ENCODE results near the gene FOXP1. TPM values are rescaled to one million over a fixed set of nuclear protein-coding genes. Genes with fewer than 3 reads are reported as not detected.

FOXP1 gene
- total and polyA plus RNA-seq, 7 experiments from 2014 or later, result 104 to 537 (median 444) TPM

DNA sequence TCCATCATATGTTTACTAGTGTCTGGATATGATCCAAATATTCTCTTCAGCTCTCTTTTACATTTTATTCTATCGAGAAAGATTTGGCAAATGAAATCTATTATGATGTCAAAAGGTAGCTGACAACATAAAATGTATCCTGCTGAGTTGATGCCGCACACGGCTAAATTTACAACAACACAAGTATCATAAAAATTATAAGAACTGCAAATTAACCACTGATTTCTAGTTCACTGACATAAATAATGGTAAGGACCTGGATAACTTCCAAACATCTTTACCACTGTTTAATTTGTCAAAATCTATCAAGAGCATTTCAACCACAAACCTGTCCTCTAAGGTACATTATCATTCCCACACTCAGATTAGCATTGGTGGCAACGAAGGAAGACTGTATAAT is 244.5 kb downstream of the FOXP1 start:
- H3K27me3 ChIP-seq (ENCODE audit: control insufficient read depth in 2 of 2, insufficient read depth in 2 of 2, low read length in 2 of 2), result no peaks in the 10 kb centered on the region
- H3K27ac ChIP-seq (ENCODE audit: low read depth, low read length), result no peak overlapping the region
- H3K4me1 ChIP-seq (ENCODE audit: control insufficient read depth in 2 of 2, insufficient read depth in 2 of 2, low read length in 2 of 2), result peaks cover 0 to 12% of the 10 kb centered on the region in 2 donors
- H3K36me3 Mint-ChIP-seq, result peaks cover 13 to 53% (median 31%) of the 10 kb centered on the region in 5 donors
- H3K9me3 ChIP-seq (ENCODE audit: control insufficient read depth in 2 of 3, low read length in 3 of 3), result no peaks in the 10 kb centered on the region
- H3K27ac Mint-ChIP-seq, result peak overlapping the region in 7 of 9 donors; percentile 0 to 83 (median 33)
- DNase-seq (no peak), ATAC-seq (no peak)
- CTCF ChIA-PET, result no interaction called here
- peaks cover 0 to 15% (median 4%) of the 10 kb centered on the region in 11 donors for H3K9me3 Mint-ChIP-seq
- peaks cover 0 to 11% (median 0%) of the 10 kb centered on the region in 3 experiments for H3K36me3 ChIP-seq (ENCODE audit: control insufficient read depth in 2 of 3, insufficient read depth in 3 of 3, low read length in 3 of 3)
- POLR2A ChIA-PET, result interaction anchor here (1.0 kb wide), 1 partner anchor 34 kb away, joined by 3 read pairs; no protein-coding TSS in a partner anchor
- H3K4me3 ChIP-seq (ENCODE audit: low read length), result no peak overlapping the region
- H3K4me1 Mint-ChIP-seq, result peaks cover 0 to 82% (median 69%) of the 10 kb centered on the region in 7 donors
- peaks cover 0 to 2% (median 0%) of the 10 kb centered on the region in 5 donors for H3K27me3 Mint-ChIP-seq
- H3K4me3 Mint-ChIP-seq, result peak overlapping the region in 3 of 10 donors; percentile 9 to 18 (median 17)
- intact Hi-C loops (cut with micrococcal nuclease), result loop anchor here in 1 of 2 donors (2.0 to 5.0 kb wide), 2 partner anchors 14 to 33 kb away; no protein-coding TSS in a partner anchor

DNA sequence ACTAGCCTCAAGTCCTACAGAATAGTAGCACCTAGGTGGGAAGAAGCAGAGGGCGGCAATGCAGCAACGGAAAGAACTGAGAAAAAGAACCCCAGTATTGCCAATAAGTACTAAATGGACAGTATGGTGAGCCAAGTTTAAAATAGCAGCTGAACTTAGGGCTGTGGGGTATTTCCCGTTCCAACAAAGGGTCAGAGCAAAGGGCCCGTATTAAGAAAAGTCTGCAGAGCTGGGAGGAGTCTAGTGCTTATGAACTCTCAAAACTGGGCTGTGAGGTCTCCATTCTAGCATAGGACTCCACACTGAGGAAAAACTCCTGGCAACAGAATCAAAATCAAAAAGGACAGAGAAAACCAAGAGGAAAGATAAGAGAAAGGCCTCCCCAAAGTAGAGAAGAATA is 250.7 kb downstream of the FOXP1 start:
- POLR2A ChIA-PET, result interaction anchor here (0.8 kb wide), 1 partner anchor 12 kb away, joined by 4 read pairs; no protein-coding TSS in a partner anchor
- CTCF ChIA-PET, result interaction anchor here (0.7 kb wide), 1 partner anchor 262 kb away, joined by 4 read pairs; no protein-coding TSS in a partner anchor
- Mint-ChIP-seq H3K9me3 (peaks cover 0 to 10% (median 1%) of the 10 kb centered on the region in 11 donors), H3K27me3 (no peaks in the 10 kb centered on the region), H3K4me1 (peaks cover 0 to 69% (median 64%) of the 10 kb centered on the region in 7 donors), H3K4me3 (peak overlapping the region in 2 of 10 donors; percentile 17 to 42), H3K36me3 (peaks cover 20 to 72% (median 54%) of the 10 kb centered on the region in 5 donors), H3K27ac (peak overlapping the region in 7 of 9 donors; percentile 10 to 88 (median 76))
- H3K27ac ChIP-seq (ENCODE audit: low read depth, low read length), result no peak overlapping the region
- H3K4me1 ChIP-seq (ENCODE audit: control insufficient read depth in 2 of 2, insufficient read depth in 2 of 2, low read length in 2 of 2), result peaks cover 0 to 5% of the 10 kb centered on the region in 2 donors
- ATAC-seq (no peak), DNase-seq (no peak)
- intact Hi-C loops (cut with micrococcal nuclease), result loop anchor here in 1 of 2 donors (2.0 kb wide), 1 partner anchor 14 kb away; no protein-coding TSS in a partner anchor
- H3K27me3 ChIP-seq (ENCODE audit: control insufficient read depth in 2 of 2, insufficient read depth in 2 of 2, low read length in 2 of 2), result no peaks in the 10 kb centered on the region
- H3K36me3 ChIP-seq (ENCODE audit: control insufficient read depth in 2 of 3, insufficient read depth in 3 of 3, low read length in 3 of 3), result peaks cover 0 to 40% (median 2%) of the 10 kb centered on the region in 3 experiments
- H3K9me3 ChIP-seq (ENCODE audit: control insufficient read depth in 2 of 3, low read length in 3 of 3), result peaks cover 0 to 5% (median 0%) of the 10 kb centered on the region in 3 experiments
- H3K4me3 ChIP-seq (ENCODE audit: low read length), result no peak overlapping the region

DNA sequence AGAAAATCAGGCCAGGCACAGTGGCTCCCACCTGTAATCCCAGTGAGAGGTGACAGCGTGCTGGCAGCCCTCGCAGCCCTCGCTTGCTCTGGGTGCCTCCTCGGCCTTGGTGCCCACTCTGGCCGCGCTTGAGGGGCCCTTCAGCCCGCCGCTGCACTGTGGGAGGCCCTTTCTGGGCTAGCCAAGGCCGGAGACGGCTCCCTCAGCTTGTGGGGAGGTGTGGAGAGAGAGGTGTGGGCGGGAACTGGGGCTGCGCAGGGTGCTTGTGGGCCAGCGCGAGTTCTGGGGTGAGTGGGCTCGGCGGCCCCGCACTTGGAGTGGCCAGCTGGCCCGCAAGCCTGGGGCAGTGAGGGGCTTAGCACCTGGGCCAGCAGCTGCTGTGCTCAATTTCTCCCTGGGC is 252.6 kb downstream of the FOXP1 start:
- no peaks in the 10 kb centered on the region for H3K4me1 ChIP-seq (ENCODE audit: control insufficient read depth in 2 of 2, insufficient read depth in 2 of 2, low read length in 2 of 2)
- intact Hi-C loops (cut with micrococcal nuclease), result no loop called here
- no peak for ATAC-seq
- ChIA-PET POLR2A (no interaction called here), CTCF (no interaction called here)
- no peak overlapping the region for H3K27ac ChIP-seq (ENCODE audit: low read depth, low read length)
- peak overlapping the region in 2 of 9 donors; percentile 44 to 86 for H3K27ac Mint-ChIP-seq
- no peaks in the 10 kb centered on the region for H3K27me3 Mint-ChIP-seq
- H3K4me3 Mint-ChIP-seq, result no peak overlapping the region
- H3K4me3 ChIP-seq (ENCODE audit: low read length), result no peak overlapping the region
- H3K36me3 ChIP-seq (ENCODE audit: control insufficient read depth in 2 of 3, insufficient read depth in 3 of 3, low read length in 3 of 3), result peaks cover 0 to 40% (median 2%) of the 10 kb centered on the region in 3 experiments
- peaks cover 0 to 5% (median 0%) of the 10 kb centered on the region in 3 experiments for H3K9me3 ChIP-seq (ENCODE audit: control insufficient read depth in 2 of 3, low read length in 3 of 3)
- H3K9me3 Mint-ChIP-seq, result peaks cover 0 to 10% (median 1%) of the 10 kb centered on the region in 11 donors
- H3K4me1 Mint-ChIP-seq, result peaks cover 0 to 68% (median 67%) of the 10 kb centered on the region in 7 donors
- no peak for DNase-seq
- no peaks in the 10 kb centered on the region for H3K27me3 ChIP-seq (ENCODE audit: control insufficient read depth in 2 of 2, insufficient read depth in 2 of 2, low read length in 2 of 2)
- H3K36me3 Mint-ChIP-seq, result peaks cover 21 to 81% (median 71%) of the 10 kb centered on the region in 5 donors

DNA sequence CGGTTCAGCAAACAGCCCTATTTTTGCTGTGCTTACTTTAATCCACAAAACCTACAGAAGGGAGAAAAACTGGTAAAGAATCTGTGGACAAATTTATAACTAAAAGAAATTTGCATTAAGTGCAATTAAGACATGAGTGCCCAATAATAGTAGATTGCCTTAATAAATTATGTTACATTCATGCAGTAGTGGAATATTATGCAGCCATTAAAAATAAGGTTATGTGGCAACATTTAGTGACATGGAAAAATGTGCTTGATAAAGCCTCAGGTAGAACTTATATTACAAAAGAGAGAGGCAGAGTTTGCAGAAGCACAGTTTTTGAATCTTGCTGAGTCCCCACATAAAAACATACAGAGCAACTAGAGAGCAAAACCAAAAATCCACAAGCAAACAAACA is 253.0 kb downstream of the FOXP1 start:
- DNase-seq (no peak), ATAC-seq (no peak)
- Mint-ChIP-seq H3K27me3 (no peaks in the 10 kb centered on the region), H3K36me3 (peaks cover 21 to 81% (median 72%) of the 10 kb centered on the region in 5 donors), H3K9me3 (peaks cover 0 to 10% (median 1%) of the 10 kb centered on the region in 11 donors), H3K4me1 (peaks cover 0 to 70% (median 65%) of the 10 kb centered on the region in 7 donors), H3K27ac (peak overlapping the region in 2 of 9 donors; percentile 44 to 86), H3K4me3 (no peak overlapping the region)
- Histone ChIP-seq H3K9me3 (ENCODE audit: control insufficient read depth in 2 of 3, low read length in 3 of 3) (peaks cover 0 to 5% (median 0%) of the 10 kb centered on the region in 3 experiments), H3K27me3 (ENCODE audit: control insufficient read depth in 2 of 2, insufficient read depth in 2 of 2, low read length in 2 of 2) (no peaks in the 10 kb centered on the region), H3K36me3 (ENCODE audit: control insufficient read depth in 2 of 3, insufficient read depth in 3 of 3, low read length in 3 of 3) (peaks cover 0 to 40% (median 2%) of the 10 kb centered on the region in 3 experiments), H3K4me1 (ENCODE audit: control insufficient read depth in 2 of 2, insufficient read depth in 2 of 2, low read length in 2 of 2) (no peaks in the 10 kb centered on the region), H3K27ac (ENCODE audit: low read depth, low read length) (no peak overlapping the region), H3K4me3 (ENCODE audit: low read length) (no peak overlapping the region)
- POLR2A ChIA-PET, result no interaction called here
- intact Hi-C loops (cut with micrococcal nuclease), result no loop called here
- CTCF ChIA-PET, result no interaction called here

- intact Hi-C loops (cut with micrococcal nuclease), result no loop called here
- ATAC-seq (no peak), DNase-seq (no peak)
- no peaks in the 10 kb centered on the region for H3K4me1 ChIP-seq (ENCODE audit: control insufficient read depth in 2 of 2, insufficient read depth in 2 of 2, low read length in 2 of 2)
- H3K4me3 ChIP-seq (ENCODE audit: low read length), result no peak overlapping the region
- H3K9me3 Mint-ChIP-seq, result peaks cover 0 to 10% (median 1%) of the 10 kb centered on the region in 11 donors
- H3K27me3 ChIP-seq (ENCODE audit: control insufficient read depth in 2 of 2, insufficient read depth in 2 of 2, low read length in 2 of 2), result no peaks in the 10 kb centered on the region
- H3K27ac ChIP-seq (ENCODE audit: low read depth, low read length), result no peak overlapping the region
- H3K36me3 ChIP-seq (ENCODE audit: control insufficient read depth in 2 of 3, insufficient read depth in 3 of 3, low read length in 3 of 3), result peaks cover 0 to 40% (median 2%) of the 10 kb centered on the region in 3 experiments
- peaks cover 0 to 5% (median 0%) of the 10 kb centered on the region in 3 experiments for H3K9me3 ChIP-seq (ENCODE audit: control insufficient read depth in 2 of 3, low read length in 3 of 3)
- H3K27ac Mint-ChIP-seq, result peak overlapping the region in 6 of 9 donors; percentile 56 to 86 (median 69)
- peaks cover 0 to 66% (median 60%) of the 10 kb centered on the region in 7 donors for H3K4me1 Mint-ChIP-seq
- ChIA-PET POLR2A (no interaction called here), CTCF (no interaction called here)
- H3K36me3 Mint-ChIP-seq, result peaks cover 21 to 77% (median 71%) of the 10 kb centered on the region in 5 donors
- no peak overlapping the region for H3K4me3 Mint-ChIP-seq
- H3K27me3 Mint-ChIP-seq, result no peaks in the 10 kb centered on the region
These were observed 253.7 kb downstream of the FOXP1 start for GRCh38 chr3:71329817-71330216.

GRCh38 chr3:71328926-71329325 is 254.6 kb downstream of the FOXP1 start:
- H3K4me1 Mint-ChIP-seq, result peaks cover 0 to 58% (median 53%) of the 10 kb centered on the region in 7 donors
- H3K36me3 Mint-ChIP-seq, result peaks cover 21 to 72% (median 62%) of the 10 kb centered on the region in 5 donors
- Histone ChIP-seq H3K36me3 (ENCODE audit: control insufficient read depth in 2 of 3, insufficient read depth in 3 of 3, low read length in 3 of 3) (peaks cover 0 to 37% (median 2%) of the 10 kb centered on the region in 3 experiments), H3K27me3 (ENCODE audit: control insufficient read depth in 2 of 2, insufficient read depth in 2 of 2, low read length in 2 of 2) (no peaks in the 10 kb centered on the region), H3K27ac (ENCODE audit: low read depth, low read length) (no peak overlapping the region), H3K4me1 (ENCODE audit: control insufficient read depth in 2 of 2, insufficient read depth in 2 of 2, low read length in 2 of 2) (no peaks in the 10 kb centered on the region), H3K9me3 (ENCODE audit: control insufficient read depth in 2 of 3, low read length in 3 of 3) (peaks cover 0 to 5% (median 0%) of the 10 kb centered on the region in 3 experiments), H3K4me3 (ENCODE audit: low read length) (no peak overlapping the region)
- peak overlapping the region in 1 of 10 donors; percentile 52 for H3K4me3 Mint-ChIP-seq
- H3K9me3 Mint-ChIP-seq, result peaks cover 0 to 10% (median 1%) of the 10 kb centered on the region in 11 donors
- intact Hi-C loops (cut with micrococcal nuclease), result no loop called here
- ChIA-PET POLR2A (interaction anchor here (0.6 kb wide), 1 partner anchor 43 kb away, joined by 3 read pairs; no protein-coding TSS in a partner anchor), CTCF (no interaction called here)
- ATAC-seq (no peak), DNase-seq (no peak)
- H3K27me3 Mint-ChIP-seq, result no peaks in the 10 kb centered on the region
- H3K27ac Mint-ChIP-seq, result peak overlapping the region in 3 of 9 donors; percentile 59 to 81 (median 59)

Measured in naive thymus-derived CD4-positive, alpha-beta T cell (primary cell).